NT2/D1 (cell line): Measurements from ENCODE around the gene PLA2G6.
"Not testable (repeated sequence)": the region's sequence is repeated elsewhere in the genome, so short reads cannot be mapped to it uniquely, and the experiment has no call there.

Experiments
- SUZ12 ChIP-seq: IDR thresholded peaks from 2 replicates; pipeline ENCODE4 v1.6.1; 2011; ENCODE audit not compliant: insufficient read length, insufficient read depth; ENCODE audit errors: extremely low read depth
- ZNF274 ChIP-seq: IDR thresholded peaks from 2 replicates; pipeline ENCODE4 v1.6.1; 2011; ENCODE audit warnings: mild to moderate bottlenecking, low read depth, low read length

- TF ChIP-seq SUZ12, ZNF274: not testable (repeated sequence)
Measured at GRCh38 chr22:38177571-38177925, 4.1 kb downstream of the PLA2G6 start.
